Right lobe of liver (tissue), 6 donors: ENCODE data around the gene SETX. TPM values are rescaled to one million over a fixed set of nuclear protein-coding genes. Genes with fewer than 3 reads are reported as not detected.
A peak's percentile ranks its signal among the peaks of the same experiment; 100 is the strongest.

Experiments used
- ATAC-seq, 4 donors: fragments of 200-7000 bp; cut with Tn5 transposase; one replicate each; pipeline ENCODE4 v1.9.1; 2020; ENCODE audit warnings: mild to moderate bottlenecking in 4 of 4, moderate library complexity in 4 of 4
- DNase-seq, 3 donors: peaks; one replicate each; pipeline ENCODE4 v3.0.0-alpha.2; 2020
- H3K27ac ChIP-seq, 3 donors: fragments of 200-600 bp; one replicate each; pipeline ENCODE4 v1.8.0; 2022
- H3K27me3 ChIP-seq, 2 donors: fragments of 200-600 bp; one replicate each; pipeline ENCODE4 v1.8.0; 2022
- H3K36me3 ChIP-seq, 4 donors: fragments of 200-600 bp; sonication (generic) in 1 of 4; one replicate each; pipeline versions ENCODE4 v1.5.1 to v1.8.0; 2017 to 2022; ENCODE audit warnings: control low read depth in 1 of 4
- H3K4me1 ChIP-seq, 4 donors: fragments of 200-600 bp; sonication (generic) in 1 of 4; one replicate each; pipeline versions ENCODE4 v1.5.1 to v1.8.0; 2017 to 2022; ENCODE audit warnings: control low read depth in 1 of 4
- H3K4me3 ChIP-seq, 3 donors: fragments of 200-600 bp; one replicate each; pipeline ENCODE4 v1.8.0; 2022
- H3K9me3 ChIP-seq, 4 donors: fragments of 200-600 bp; sonication (generic) in 1 of 4; one replicate each; pipeline versions ENCODE4 v1.5.1 to v1.8.0; 2017 to 2022; ENCODE audit warnings: control low read depth in 1 of 4
- POLR2A ChIP-seq: fragments of 450-650 bp; IDR thresholded peaks from one replicate; pipeline ENCODE4 v1.6.1; 2017; ENCODE audit warnings: antibody characterized with exemption, mild to moderate bottlenecking
- WGBS: methylation state at CpG from one replicate; pipeline ENCODE4 v1.1.6; 2018; ENCODE audit warnings: low coverage, low lambda C conversion rate; ENCODE audit not compliant: insufficient coverage; ENCODE audit errors: missing lambda C conversion rate; 5-methylcytosine and 5-hydroxymethylcytosine counted together
- intact Hi-C, 2 donors: fragments of 100-400 bp; cut with DNase I; formaldehyde crosslinking; loops; one replicate each; pipeline versions ENCODE4 v1.11.2 to v1.14.1; 2022
- total RNA-seq, 6 experiments: library from RNA; depleted of rRNA in 2 of 6; stranded (reverse); fragments of >200 nt in 2 of 6; fragmentation: NEBNext Ultra II Directional in 3 of 6; extraction: Animal tissue kit (Norgen Biotek cat#: 25700) in 3 of 6; gene quantifications; one replicate each; pipeline versions ENCODE4 v1.1.0 to v1.2.4, GENCODE V29; 2016 to 2023
- TF ChIP-seq, protein P1 (sequence below), 4 donors: fragments of 200-600 bp in 3 of 4; fragments of 450-650 bp in 1 of 4; IDR thresholded peaks; one replicate each; pipeline versions ENCODE4 v1.5.1 to v1.8.0; 2016 to 2022; ENCODE audit warnings: antibody characterized with exemption in 4 of 4, mild to moderate bottlenecking in 2 of 4
- donor health status: DM: no; HTN: yes; CAD: no.
- donor health status: DM: no; HTN: no; CAD: no.
- donor health status: DM: no; HTN: no; CAD: no.
- donor health status: DM: no; HTN: yes; CAD: no.
- donor health status: DM: no; HTN: yes; CAD: no.

SETX gene
- total RNA-seq, 6 experiments from 2014 or later: 17.4 to 28.8 (median 25.0) TPM

DNA sequence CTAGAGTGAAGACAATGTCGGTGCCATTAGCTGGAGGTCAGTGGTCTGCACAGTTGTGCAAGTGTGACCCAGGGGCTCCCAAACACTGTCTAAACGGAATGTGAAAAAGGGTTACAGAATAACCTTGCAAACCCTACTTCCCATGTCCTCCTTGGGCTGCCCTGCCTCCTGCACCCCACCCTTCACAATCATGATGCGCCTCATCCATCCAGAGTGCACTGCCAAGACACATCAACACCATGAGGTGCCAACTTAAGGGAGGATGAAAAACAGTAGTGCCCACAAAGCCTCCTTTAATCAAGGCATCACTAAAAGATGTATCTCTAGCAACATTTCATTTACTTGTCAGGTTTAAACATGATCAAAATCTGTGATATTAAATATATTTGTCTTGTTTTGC is 87.1 kb downstream of the SETX start:
- no peaks in the 10 kb centered on the region for H3K4me1 ChIP-seq
- no peak overlapping the region for H3K27ac ChIP-seq
- H3K9me3 ChIP-seq: no peaks in the 10 kb centered on the region
- no peak for ATAC-seq
- intact Hi-C loops: no loop called here
- 87% methylated on average over 3 of the region's 3 CpGs for WGBS
- H3K36me3 ChIP-seq: peaks cover 8 to 66% (median 39%) of the 10 kb centered on the region in 4 donors
- no peak for TF ChIP-seq POLR2A
- TF ChIP-seq, protein P1, sequence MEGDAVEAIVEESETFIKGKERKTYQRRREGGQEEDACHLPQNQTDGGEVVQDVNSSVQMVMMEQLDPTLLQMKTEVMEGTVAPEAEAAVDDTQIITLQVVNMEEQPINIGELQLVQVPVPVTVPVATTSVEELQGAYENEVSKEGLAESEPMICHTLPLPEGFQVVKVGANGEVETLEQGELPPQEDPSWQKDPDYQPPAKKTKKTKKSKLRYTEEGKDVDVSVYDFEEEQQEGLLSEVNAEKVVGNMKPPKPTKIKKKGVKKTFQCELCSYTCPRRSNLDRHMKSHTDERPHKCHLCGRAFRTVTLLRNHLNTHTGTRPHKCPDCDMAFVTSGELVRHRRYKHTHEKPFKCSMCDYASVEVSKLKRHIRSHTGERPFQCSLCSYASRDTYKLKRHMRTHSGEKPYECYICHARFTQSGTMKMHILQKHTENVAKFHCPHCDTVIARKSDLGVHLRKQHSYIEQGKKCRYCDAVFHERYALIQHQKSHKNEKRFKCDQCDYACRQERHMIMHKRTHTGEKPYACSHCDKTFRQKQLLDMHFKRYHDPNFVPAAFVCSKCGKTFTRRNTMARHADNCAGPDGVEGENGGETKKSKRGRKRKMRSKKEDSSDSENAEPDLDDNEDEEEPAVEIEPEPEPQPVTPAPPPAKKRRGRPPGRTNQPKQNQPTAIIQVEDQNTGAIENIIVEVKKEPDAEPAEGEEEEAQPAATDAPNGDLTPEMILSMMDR (IDR thresholded peaks at IDR 0.05): no peak
- DNase-seq: no peak
- H3K27me3 ChIP-seq: no peaks in the 10 kb centered on the region
- no peak overlapping the region for H3K4me3 ChIP-seq

DNA sequence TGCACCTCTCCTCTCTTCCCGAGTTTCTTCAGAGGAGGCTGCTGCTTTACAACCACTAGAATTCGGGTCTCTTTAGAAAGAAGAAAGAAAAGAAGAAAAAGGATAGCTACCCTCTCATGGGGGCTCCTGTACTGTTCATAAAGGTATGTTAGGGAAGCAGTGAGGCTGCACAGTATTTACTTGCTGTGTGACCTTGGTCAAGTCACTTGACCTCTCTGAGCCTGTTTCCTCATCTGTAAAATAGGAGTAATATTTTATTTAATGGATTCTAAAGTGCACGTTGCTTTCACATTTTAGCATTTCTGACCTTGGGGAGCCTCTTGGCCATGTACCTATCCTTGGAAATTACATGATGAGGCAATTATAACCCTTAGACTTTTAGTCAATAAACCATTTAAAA is 88.8 kb downstream of the SETX start:
- WGBS: 75% methylated on average over 3 of the region's 3 CpGs
- Histone ChIP-seq H3K27me3 (no peaks in the 10 kb centered on the region), H3K36me3 (peaks cover 8 to 61% (median 34%) of the 10 kb centered on the region in 4 donors), H3K4me1 (no peaks in the 10 kb centered on the region), H3K4me3 (no peak overlapping the region), H3K27ac (no peak overlapping the region), H3K9me3 (no peaks in the 10 kb centered on the region)
- intact Hi-C loops: no loop called here
- DNase-seq: no peak
- no peak for TF ChIP-seq POLR2A
- TF ChIP-seq, protein P1 (IDR thresholded peaks at IDR 0.05): no peak
- ATAC-seq: no peak

DNA sequence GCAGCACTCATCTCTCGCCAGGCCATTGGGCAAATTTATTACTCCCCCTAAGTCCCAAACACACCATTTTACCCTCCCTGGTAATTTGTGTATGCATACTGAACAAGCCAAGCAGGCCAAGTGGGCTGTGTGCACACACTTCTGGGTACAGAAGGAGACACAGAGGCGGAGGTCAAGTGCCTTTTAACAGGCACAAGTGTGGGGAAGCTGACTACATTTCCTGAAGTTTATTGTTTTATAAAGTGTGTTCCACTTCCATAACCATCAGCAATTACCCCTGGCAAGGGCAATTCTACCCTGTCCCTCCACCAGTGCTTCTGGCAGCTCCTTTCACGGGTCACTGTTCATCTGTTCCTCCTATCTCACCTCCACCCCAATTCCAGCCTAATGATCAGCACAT is 93.9 kb downstream of the SETX start:
- TF ChIP-seq POLR2A: no peak
- Histone ChIP-seq H3K27me3 (no peaks in the 10 kb centered on the region), H3K36me3 (peaks cover 8 to 33% (median 18%) of the 10 kb centered on the region in 4 donors), H3K4me1 (peaks cover 0 to 3% (median 0%) of the 10 kb centered on the region in 4 donors), H3K4me3 (no peak overlapping the region), H3K27ac (no peak overlapping the region), H3K9me3 (no peaks in the 10 kb centered on the region)
- 86% methylated on average over 2 of the region's 3 CpGs for WGBS
- intact Hi-C loops: no loop called here
- ATAC-seq (no peak), DNase-seq (no peak)

DNA sequence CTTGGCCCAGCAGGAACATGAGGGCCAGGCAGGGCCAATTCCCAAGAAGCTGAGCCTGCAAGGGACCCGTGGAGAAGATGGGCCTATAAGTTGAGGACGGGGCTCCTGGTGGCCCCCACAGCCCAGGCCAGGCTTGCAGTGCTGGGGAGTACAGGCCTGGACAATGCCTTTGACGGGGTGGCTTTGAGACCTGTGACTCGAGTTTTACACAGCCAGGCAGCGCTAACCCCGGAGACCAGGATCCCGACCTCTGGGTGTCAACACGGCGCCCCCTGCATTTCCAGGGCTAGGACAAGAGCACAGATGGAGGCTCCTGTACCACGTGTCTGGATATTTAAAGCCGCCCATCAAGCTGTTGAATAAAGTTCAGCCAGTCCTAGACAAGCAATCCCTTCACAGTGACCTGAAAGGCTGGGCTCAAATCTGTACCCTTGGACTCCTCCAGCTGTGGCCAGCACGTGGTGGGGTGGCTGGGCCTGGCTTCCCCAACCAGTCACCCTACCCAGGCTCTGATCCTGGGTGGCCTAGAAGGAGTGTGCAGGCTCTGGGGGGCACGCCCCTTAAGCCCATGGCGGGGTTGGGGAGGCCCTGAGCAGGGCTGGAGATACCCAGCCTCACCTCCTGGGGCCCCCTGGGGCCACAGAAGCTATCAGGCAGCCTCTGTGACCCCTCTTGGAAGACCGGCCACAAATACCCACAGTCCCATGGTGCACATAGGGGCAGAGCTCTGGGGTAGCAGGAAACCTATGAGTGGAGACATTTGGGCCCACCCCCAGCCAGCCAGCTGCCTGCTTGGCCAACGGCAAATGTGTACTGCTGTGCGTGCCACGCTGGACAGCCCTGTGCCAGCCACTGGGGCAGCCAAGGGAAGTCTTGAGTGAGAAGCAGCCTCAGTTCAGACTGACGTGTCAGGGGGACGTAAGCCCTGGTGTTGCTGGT is 104.2 kb downstream of the SETX start:
- no peak for DNase-seq
- TF ChIP-seq, protein P1 (IDR thresholded peaks at IDR 0.05): no peak
- TF ChIP-seq POLR2A: no peak
- Histone ChIP-seq H3K4me1 (no peaks in the 10 kb centered on the region), H3K27ac (no peak overlapping the region), H3K4me3 (no peak overlapping the region), H3K27me3 (no peaks in the 10 kb centered on the region), H3K9me3 (no peaks in the 10 kb centered on the region), H3K36me3 (no peaks in the 10 kb centered on the region)
- intact Hi-C loops: no loop called here
- WGBS: no CpG with 5 or more reads among the region's 20 CpGs
- ATAC-seq: peak in 1 of 4 donors; percentile 13

DNA sequence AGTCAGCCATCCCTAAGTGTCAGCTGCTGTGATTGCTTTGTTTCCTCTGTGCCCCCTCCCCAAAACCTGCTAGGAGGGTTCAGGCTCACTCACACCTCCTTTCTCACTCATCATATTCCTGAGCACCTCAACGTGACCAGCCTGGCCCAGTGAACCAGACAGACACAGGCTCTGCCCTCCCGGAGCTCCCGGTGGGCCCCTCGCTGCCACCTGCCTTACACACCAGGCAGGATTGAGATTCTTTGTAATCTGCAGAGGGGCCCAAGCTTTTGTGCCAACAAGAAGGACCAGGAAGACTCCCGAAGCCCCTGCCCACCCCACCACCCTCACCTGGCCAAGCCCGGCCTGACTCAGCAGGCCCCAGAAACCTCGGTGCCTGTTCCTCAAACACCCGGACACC is 105.1 kb downstream of the SETX start:
- H3K27me3 ChIP-seq: no peaks in the 10 kb centered on the region
- H3K27ac ChIP-seq: no peak overlapping the region
- no peaks in the 10 kb centered on the region for H3K4me1 ChIP-seq
- H3K36me3 ChIP-seq: no peaks in the 10 kb centered on the region
- H3K9me3 ChIP-seq: no peaks in the 10 kb centered on the region
- intact Hi-C loops: loop anchor here in 1 of 2 donors (5.0 kb wide), 1 partner anchor 477 kb away; no protein-coding TSS in a partner anchor
- 100% methylated on average over 2 of the region's 8 CpGs for WGBS
- ATAC-seq (no peak), DNase-seq (no peak)
- H3K4me3 ChIP-seq: no peak overlapping the region
- no peak for TF ChIP-seq POLR2A
- TF ChIP-seq, protein P1 (IDR thresholded peaks at IDR 0.05): no peak
